GM18909 (cell line): ENCODE measurements around the gene NRXN2.

Experiments used
- ATAC-seq: cut with Tn5 transposase; IDR thresholded peaks from one replicate; pipeline ENCODE4 v1.9.1; 2021; ENCODE audit warnings: mild to moderate bottlenecking; ENCODE audit not compliant: unreplicated experiment, poor library complexity

NRXN2 gene

DNA sequence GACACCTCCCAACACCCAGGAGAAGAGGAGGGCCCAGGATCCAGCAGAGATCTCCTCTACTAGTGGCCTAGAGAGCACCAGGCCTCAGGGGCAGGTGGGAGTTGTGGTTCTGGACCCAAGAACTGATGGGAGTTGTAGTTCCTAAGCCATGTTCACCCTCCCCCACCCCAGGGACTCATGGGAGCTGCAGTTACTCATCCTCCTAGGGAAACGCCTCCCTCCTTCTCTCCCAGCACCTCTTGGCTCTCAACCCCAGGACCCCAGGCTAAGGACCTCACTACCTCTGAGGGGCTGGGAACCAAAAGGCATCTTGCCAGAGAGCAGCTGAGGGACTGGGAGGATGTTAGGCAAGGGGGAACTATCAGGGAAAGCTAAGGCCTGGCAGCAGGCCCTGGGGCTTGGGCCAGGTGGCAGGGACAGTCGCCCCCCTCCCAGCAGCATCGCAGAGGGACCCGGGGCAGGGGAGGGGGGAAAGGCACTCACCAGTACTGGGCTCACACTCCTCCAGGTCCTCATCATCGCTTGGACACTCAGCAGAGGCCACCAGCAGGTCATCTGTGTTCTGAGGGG is 103.1 kb downstream of the NRXN2 start:
- no peak for ATAC-seq

DNA sequence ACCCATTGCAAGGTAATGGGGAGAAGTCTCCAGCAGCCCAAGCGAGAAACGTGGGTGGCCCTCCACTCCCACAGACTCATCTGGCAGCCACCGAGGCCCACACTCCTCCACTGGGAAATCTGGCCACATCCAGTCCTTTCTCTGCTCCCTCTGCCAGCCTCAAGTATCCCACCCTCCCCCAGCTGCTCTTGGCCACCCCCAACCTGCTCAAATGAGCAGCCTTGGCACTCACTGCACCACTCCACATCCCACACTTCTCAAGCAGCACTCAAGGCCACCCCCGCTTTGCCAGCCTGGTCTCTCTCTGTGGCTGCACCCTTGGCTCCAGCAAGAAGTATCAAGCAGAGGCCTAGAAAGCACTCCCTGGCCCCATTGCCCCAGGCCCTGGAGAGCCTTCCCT is 103.8 kb downstream of the NRXN2 start:
- no peak for ATAC-seq

DNA sequence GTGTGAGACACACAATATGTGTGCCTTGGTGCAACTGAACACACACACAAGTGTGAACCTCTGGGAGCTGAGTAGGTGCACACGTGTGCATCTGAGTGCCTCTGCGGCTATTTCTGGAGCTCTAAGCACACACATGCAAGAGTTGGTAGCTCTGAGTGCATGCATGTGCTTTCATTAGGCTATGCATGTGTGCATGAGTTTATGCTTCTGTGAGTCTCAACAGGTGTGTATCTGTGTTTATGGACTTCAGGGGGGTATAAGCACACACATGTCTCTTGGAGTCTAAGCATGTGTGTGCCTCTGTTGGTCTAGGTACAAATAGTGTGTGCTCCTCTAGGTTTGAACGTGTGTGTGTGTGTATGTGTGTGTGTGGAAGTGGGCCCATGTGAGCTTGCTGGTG is 106.2 kb downstream of the NRXN2 start:
- no peak for ATAC-seq

DNA sequence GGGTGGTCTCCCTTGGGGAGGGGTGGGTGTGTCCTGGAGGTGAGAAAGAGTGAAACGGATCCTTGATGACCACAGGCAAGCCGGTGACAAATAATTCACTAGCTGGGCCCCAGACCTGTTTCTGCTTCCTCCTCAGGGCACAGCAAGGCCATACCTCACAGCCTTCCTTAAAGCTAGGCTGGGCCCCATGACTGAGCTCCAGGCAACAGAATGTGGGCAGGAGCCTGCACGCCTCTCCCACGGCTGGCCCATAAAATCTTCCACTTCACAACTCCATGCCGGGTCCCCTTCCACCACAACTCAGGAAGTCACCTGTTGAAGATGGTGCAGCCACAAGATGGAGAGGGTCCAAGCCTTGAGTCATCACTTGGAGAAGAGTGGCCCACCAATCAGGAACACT is 108.1 kb downstream of the NRXN2 start:
- ATAC-seq, result no peak

DNA sequence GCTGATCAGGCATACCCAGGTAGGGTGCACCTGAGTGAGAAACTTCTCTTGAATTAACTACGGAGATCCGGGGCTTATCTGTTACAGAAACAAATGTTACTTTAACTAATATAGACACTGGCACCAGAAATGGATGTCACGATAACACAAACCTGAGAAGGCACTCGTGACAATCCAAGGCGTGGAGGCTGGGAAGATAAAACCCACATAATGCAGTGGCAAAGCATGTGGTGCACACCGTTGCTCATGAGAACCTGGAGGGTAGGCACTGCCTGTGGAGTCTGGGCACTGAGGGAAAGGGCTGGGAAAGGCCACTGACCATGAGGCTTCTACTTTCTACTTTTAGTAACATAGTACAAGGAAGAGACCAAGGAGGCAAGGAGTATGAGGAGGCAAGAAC is 109.3 kb downstream of the NRXN2 start:
- ATAC-seq, result no peak

- no peak for ATAC-seq
Observed at GRCh38 chr11:64611869-64612646, 110.9 kb downstream of the NRXN2 start.

- no peak for ATAC-seq
Observed at GRCh38 chr11:64611176-64611575, 111.8 kb downstream of the NRXN2 start.

DNA sequence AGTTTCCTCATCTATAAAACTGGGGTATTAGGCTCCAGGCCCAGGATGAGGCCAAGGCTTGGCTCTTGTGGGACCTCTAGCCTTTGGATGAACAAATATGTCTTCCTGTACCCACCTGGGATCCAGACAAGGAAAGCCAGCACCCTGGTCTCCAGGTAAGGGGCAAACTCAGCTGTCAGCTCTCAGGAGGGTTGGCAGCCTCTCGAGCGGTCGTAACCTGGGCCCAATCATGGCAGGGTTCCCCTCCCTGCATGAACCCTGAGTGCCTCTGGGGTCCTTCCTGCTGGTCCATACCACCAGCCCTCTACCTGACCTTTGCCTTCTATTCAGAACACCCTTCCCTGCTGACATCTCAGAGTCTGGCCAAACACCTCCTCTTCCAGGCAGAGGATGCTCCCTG is 112.4 kb downstream of the NRXN2 start:
- ATAC-seq, result no peak

GRCh38 chr11:64609436-64610047 is 113.5 kb downstream of the NRXN2 start:
- ATAC-seq, result no peak

DNA sequence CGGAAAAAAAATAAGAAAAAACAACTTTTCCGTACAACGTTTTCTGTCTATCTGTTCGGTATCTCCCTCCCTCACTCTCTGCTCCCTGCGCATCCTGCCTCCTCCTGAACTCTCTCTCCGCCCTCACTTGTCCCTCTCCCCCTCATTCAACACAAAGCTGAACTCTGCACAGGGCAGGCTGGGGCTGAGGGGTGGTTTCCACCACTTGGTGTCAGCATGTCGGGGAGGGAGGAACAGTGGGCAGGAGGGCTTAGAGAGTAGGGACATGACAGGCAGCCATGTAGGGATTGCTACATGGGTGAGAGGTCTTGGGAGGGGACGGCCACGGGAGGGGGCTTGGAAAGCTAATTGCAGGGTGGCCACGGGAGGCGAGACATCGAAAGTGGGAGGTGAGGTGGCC is 114.4 kb downstream of the NRXN2 start:
- no peak for ATAC-seq

DNA sequence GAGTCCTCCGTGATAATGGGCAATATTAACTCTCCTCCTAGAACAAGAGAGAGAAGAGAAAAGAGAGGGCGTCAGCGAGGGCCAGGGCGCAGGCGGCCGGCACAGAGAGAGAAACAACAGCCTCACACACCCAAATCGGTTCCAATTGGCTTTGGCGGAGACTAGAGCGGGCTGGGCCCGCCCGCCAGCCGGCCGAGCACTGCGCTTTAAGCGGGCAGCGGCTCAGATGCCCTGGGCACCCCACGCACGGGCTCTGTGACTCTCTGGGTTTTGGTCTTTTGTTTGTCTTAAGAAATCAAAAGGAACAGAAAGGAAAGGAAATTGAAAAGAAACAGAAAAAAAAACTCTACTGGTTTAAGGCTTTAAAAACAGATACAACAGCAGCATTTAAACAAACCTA is 115.0 kb downstream of the NRXN2 start:
- ATAC-seq, result no peak

- ATAC-seq, result no peak
Observed at GRCh38 chr11:64607381-64607985, 115.5 kb downstream of the NRXN2 start.

- ATAC-seq, result no peak
Observed at GRCh38 chr11:64606796-64607380, 116.1 kb downstream of the NRXN2 start.

DNA sequence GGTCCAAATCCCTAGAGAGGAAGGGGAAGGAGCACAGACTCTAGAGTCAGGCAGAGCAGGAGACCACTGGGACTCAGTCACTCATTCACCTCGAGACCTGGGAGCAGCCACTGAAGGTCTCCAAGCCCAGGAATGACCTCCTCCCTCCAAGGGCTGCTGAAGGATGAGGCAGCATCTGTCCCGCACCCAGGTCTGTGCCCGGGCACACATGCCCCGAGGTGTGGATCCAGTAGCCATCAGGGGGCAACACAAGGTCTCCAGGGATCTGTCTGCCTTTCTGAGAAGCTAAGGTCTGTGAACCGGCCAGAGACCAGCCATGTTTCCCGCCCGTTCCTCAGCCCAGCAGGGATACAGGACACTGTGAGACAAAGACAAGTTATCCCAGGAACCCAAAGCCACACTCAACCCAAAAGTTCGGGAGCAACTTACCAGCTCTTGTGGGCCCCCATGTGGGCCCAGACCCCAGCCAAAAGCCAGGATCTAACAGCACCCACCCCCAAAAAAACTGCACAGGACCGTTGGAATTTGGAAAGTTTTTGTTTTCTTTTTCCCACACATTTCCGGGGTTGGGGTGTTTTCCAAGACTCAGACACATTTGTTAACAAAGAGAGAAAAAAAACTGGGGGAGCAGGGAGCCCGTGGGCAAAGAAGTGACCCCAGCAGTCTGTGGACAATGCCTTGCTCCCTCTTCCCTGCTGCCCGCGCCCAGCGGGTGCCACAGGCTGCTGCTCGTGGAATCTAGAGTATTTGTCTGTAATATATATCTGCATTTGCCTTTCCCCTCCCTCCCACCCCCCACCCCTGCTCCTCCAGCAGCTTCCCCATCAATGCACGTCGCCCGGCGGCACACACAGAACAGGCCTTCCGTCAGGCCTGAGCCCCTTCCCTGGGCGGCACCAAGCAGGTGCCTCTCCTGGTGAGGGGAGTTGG is 117.1 kb downstream of the NRXN2 start:
- no peak for ATAC-seq

DNA sequence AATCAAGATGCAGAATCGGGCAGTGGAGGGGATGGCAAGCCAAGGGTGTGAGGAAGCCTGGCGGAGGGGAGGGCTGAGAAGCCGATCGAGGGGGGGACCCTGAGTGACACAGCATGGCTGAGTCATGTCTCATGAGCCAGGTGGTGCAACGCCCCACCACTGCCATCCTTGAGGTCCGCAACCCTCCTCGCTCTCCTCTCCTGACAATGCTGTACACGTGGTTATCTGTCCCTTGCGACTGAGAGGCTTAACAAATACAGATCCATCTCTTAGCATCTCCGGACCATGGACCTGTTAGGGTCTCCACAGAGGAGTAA is 117.8 kb downstream of the NRXN2 start:
- no peak for ATAC-seq

- ATAC-seq, result no peak
Observed at GRCh38 chr11:64604458-64605243, 118.3 kb downstream of the NRXN2 start.

DNA sequence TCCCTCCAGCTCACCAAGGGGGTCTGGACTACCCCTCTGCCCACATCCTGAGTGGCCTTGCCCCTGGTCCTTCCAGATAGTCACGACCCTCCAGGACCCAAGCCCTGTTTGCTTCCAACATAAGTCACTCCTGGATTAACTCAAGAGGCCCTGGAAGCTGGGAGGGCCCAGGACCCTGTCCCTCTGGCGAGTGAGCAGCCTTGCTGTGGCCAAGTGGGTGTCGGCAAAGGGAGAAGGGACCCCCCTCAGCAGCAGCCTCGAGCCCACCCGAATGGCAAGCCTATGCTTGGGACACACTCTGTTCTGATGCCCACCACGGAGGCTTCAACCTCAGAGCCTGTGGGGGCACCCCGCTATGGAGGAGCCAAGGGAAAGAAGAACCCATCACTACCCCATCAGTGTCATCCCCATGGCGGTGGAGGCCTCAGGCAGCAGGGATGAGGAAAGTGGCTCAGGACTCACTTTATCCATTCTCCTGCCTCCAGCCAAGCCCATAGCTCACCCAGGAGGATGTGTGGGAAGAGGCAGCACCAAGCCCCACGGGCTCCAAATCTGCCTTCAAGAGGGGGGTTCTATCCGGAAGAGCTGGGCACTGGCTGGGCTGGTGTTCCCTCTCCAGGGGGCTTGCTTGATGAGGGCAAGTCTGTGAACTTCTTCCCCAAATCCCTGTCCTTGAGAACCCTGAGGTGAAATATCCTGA is 119.4 kb downstream of the NRXN2 start:
- ATAC-seq, result no peak

DNA sequence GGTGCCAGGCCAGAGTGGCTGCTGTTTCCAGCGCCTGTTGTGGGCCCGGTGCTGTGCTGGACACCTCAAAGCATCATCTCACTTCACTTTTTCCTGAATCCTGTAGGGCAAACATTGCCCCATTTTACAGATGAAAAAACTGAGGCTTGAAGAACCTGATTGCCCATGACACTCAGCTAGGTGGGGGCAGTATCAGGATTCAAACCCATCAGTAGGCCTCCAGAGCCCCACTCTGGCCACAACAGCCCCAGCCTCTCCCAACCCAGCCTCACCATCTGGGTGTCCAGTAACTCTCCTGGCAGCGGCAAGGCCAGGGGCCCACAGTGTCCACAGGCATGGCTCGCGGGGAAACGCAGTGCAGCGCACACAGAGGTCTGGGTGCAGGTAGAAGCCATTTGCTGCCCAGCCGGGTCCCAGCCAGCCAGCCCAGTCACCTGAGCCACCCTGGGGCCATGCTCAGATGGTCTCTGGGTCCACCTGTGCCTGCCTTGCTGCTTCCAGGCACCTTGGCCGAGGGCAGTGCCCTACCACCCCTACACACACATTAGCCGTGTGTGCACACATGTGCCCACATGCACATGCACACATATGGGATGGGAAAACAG is 120.4 kb downstream of the NRXN2 start:
- ATAC-seq, result no peak
